Measurements from ENCODE around the gene DNTTIP2.
"Not testable (repeated sequence)": the region's sequence is repeated elsewhere in the genome, so short reads cannot be mapped to it uniquely, and the experiment has no call there.

The DNTTIP2 gene

GRCh38 chr1:93878889-93879586, at the start of gene DNTTIP2:
Gene DNTTIP2 (minus strand): TSS chr1:93879206. CDS start chr1:93879148, 58 bp downstream.
- Histone ChIP-seq H3K4me2 (peak within 1 kb of the TSS; percentile 88), H3K27ac (peak within 1 kb of the TSS; percentile 92), H3K27me3 (no peaks in the 10 kb centered on the region), H3K36me3 (peaks cover 42% of the 10 kb centered on the region), H4K20me1 (peaks cover 44% of the 10 kb centered on the region), H3K9me3 (no peaks in the 10 kb centered on the region), H3K4me1 (peaks cover 41% of the 10 kb centered on the region), H3K4me3 (peak within 1 kb of the TSS; percentile 86), H3K9ac (peak within 1 kb of the TSS; percentile 93)
- no peak for TF ChIP-seq Cebpa-rat (IDR thresholded peaks at IDR 0.05)

- no peak overlapping the region for H3K27ac ChIP-seq
- no peaks in the 10 kb centered on the region for H3K4me1 ChIP-seq
- no peak overlapping the region for H3K4me3 ChIP-seq
- H3K9ac ChIP-seq = no peak overlapping the region
- no peaks in the 10 kb centered on the region for H3K27me3 ChIP-seq
- H3K4me2 ChIP-seq = no peak overlapping the region
- H3K36me3 ChIP-seq = no peaks in the 10 kb centered on the region
- H3K9me3 ChIP-seq = peaks cover 12% of the 10 kb centered on the region; the same call in 1 of the 2 replicates
- no peaks in the 10 kb centered on the region for H4K20me1 ChIP-seq
- TF ChIP-seq Cebpa-rat (IDR thresholded peaks at IDR 0.05) = no peak
Observed at GRCh38 chr1:93925206-93925605, 46.2 kb upstream of the DNTTIP2 start.

DNA sequence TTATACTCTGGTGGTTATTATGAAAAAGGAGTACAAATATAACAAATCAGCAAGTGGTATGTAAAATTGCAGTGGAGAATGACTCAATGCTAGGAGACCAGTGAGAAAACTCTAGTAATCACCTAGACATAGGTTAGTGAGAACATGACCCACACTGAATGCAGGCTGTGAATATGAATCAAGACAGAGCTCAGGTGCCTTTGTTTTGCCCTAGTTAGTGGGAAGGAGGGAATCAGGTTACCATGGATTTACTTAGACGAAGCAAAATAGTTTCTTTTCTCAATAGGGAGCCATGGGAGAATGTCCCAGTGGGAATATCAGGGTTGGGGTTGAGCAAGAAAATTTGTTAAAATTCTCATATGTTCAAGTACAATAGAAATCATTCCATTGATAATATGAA, 40.8 kb upstream of the DNTTIP2 start:
- no peak overlapping the region for H3K4me3 ChIP-seq
- no peak overlapping the region for H3K4me2 ChIP-seq
- H3K36me3 ChIP-seq = no peaks in the 10 kb centered on the region
- no peak overlapping the region for H3K27ac ChIP-seq
- H3K4me1 ChIP-seq = no peaks in the 10 kb centered on the region
- H4K20me1 ChIP-seq = no peaks in the 10 kb centered on the region
- H3K27me3 ChIP-seq = no peaks in the 10 kb centered on the region
- no peak overlapping the region for H3K9ac ChIP-seq
- H3K9me3 ChIP-seq = no peaks in the 10 kb centered on the region
- no peak for TF ChIP-seq Cebpa-rat (IDR thresholded peaks at IDR 0.05)

GRCh38 chr1:93917302-93917701, 38.3 kb upstream of the DNTTIP2 start:
- Histone ChIP-seq H3K4me3 (no peak overlapping the region), H3K9me3 (no peaks in the 10 kb centered on the region), H3K36me3 (no peaks in the 10 kb centered on the region), H3K27me3 (no peaks in the 10 kb centered on the region), H3K4me2 (no peak overlapping the region), H3K27ac (no peak overlapping the region), H3K9ac (no peak overlapping the region), H4K20me1 (no peaks in the 10 kb centered on the region), H3K4me1 (no peaks in the 10 kb centered on the region)
- no peak for TF ChIP-seq Cebpa-rat (IDR thresholded peaks at IDR 0.05)

DNA sequence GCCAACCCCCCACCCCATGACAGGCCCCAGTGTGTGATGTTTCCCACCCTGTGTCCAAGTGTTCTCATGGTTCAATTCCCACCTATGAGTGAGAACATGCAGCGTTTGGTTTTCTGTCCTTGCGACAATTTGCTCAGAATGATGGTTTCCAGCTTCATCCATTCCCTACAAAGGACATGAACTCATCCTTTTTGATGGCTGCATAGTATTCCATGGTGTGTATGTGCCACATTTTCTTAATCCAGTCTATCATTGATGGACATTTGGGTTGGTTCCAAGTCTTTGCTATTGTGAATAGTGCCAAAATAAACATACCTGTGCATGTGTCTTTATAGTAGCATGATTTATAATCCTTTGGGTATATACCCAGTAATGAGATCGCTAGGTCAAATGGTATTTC, 31.9 kb upstream of the DNTTIP2 start:
- not testable (repeated sequence) for H3K9ac ChIP-seq, H3K36me3 ChIP-seq, H3K27ac ChIP-seq, H3K27me3 ChIP-seq, H3K4me3 ChIP-seq, H4K20me1 ChIP-seq, H3K4me2 ChIP-seq, H3K9me3 ChIP-seq
- H3K4me1 ChIP-seq = peaks cover 20% of the 10 kb centered on the region

DNA sequence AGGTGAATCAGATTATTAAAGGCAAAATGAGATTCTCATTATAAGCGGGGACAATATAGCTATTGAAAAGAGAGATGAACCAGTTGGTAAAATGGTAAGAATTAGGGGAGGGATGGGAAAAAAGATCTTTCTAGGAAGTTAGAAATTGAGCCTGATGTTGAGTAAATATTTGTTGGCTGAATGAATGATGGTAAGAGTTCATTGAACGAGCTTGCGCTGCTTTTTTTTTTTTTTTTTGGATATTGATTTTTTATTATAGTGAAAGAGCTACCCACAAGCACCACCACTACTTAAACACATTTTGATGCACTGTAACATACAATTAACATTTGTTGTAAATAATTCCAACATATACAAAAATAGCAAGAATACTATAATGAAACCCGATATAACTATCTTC, 31.3 kb upstream of the DNTTIP2 start:
- Histone ChIP-seq H3K36me3 (no peaks in the 10 kb centered on the region), H3K9me3 (peaks cover 5% of the 10 kb centered on the region), H3K4me2 (peak overlapping the region; percentile 91), H3K9ac (no peak overlapping the region), H3K27ac (no peak overlapping the region), H3K4me3 (peak overlapping the region; percentile 96; the same call in 1 of the 2 replicates), H3K4me1 (peaks cover 20% of the 10 kb centered on the region), H4K20me1 (no peaks in the 10 kb centered on the region), H3K27me3 (no peaks in the 10 kb centered on the region)
- no peak for TF ChIP-seq Cebpa-rat (IDR thresholded peaks at IDR 0.05)

DNA sequence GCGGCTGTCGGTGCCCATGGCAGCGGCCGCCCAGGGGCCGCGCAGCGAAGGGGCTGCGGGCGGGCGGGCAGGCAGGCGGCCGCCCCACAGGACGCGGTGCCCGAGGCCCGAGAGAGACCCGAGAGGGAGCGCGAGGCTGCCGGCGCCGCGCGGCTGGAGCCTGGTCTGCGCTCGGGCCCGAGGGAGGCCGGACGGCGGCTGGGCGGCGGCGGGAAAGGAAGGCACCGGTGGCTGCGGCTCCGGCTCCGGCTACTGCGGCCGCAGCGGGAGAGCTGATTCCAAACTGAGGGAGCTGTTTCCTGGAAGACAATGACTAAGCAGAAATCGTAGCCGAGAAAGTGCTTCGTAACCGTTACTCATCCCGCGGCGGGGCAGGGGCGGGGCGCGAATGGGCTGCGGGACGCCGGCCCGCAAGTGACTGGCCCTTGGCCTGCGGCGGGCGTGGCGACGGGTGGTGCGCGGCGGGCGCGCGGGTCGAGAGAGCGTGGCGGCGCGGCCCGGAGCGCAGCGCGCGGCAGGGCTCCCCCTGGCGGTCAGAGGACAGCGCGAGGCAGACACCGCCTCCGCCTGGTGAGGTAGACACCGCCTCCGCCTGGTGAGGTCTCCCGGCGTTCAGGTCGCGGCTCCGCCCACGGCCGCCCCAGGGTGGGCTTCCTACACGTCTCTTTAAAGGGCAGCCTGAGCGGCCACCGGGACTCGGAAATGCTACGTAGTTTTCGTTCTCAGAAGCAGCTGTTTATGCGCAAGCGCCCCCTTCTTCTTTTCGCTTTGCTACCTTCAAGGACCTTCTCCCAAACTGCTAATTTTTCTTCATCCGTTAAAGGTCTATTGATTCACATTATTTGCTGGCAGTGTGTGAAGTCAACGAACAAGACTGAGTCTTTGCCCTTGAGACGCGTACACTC, 30.4 kb upstream of the DNTTIP2 start, which contains the start of gene GCLM:
Gene GCLM, minus strand, starts transcription at position 285 of the 905 bp plus-strand sequence. Its CDS starts 267 bp downstream, at position 18.
- TF ChIP-seq Cebpa-rat (IDR thresholded peaks at IDR 0.05) = no peak

DNA sequence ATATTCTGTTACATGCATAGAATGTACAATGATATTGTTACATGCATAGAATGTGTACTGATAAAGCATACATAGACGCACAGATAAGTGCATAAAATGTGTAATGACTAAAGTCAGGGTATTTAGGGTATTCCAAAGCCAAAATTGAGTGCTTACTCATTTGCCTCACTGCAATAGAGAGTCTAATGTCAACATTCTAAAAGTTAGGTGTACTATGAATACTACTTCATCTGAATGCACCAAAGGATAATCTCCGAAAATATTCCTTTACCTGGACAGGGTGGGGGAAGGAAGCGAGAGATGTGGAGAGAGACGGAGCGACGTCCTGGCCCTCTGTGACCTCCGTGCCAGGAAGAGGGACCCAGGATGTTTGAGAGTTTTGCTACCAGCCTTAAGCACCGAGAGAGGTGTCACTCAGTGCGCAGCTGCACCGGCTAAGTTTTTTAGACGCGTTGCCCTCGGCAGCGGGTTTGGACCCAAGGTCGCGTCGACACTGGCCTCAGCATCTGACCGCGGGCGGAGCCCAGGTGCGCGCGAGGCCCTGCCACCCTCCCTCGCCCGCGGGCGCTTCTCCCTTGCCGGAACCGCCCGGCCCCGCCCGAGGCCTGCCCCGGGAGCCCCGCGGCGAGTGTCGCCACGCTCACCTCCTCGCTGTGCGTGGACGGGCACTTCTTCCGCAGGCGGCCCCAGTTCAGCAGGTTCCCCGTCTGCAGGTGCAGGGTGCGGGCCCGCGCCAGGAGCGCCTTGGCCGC, 29.6 kb upstream of the DNTTIP2 start:
- peak overlapping the region; percentile 96 for H3K4me3 ChIP-seq
- peaks cover 5% of the 10 kb centered on the region for H3K9me3 ChIP-seq
- peak overlapping the region; percentile 93 for H3K9ac ChIP-seq
- peak overlapping the region; percentile 91 for H3K4me2 ChIP-seq
- peak overlapping the region; percentile 91 for H3K27ac ChIP-seq
- H3K36me3 ChIP-seq = no peaks in the 10 kb centered on the region
- H3K27me3 ChIP-seq = no peaks in the 10 kb centered on the region
- peaks cover 37% of the 10 kb centered on the region for H3K4me1 ChIP-seq
- H4K20me1 ChIP-seq = no peaks in the 10 kb centered on the region
- TF ChIP-seq Cebpa-rat (IDR thresholded peaks at IDR 0.05) = no peak

More for the DNA sequence above, 30.4 kb upstream of the DNTTIP2 start, which contains the start of gene GCLM:
- Histone ChIP-seq H3K9ac (peak within 1 kb of the TSS; percentile 93), H3K4me2 (peak within 1 kb of the TSS; percentile 91), H4K20me1 (no peaks in the 10 kb centered on the region), H3K27ac (peak within 1 kb of the TSS; percentile 91), H3K9me3 (peaks cover 5% of the 10 kb centered on the region), H3K4me3 (peak within 1 kb of the TSS; percentile 96), H3K27me3 (no peaks in the 10 kb centered on the region), H3K36me3 (no peaks in the 10 kb centered on the region), H3K4me1 (peaks cover 29% of the 10 kb centered on the region)

- peaks cover 38% of the 10 kb centered on the region for H3K4me1 ChIP-seq
Observed at GRCh38 chr1:93907718-93908117, 28.7 kb upstream of the DNTTIP2 start.

More at GRCh38 chr1:93907718-93908117, 28.7 kb upstream of the DNTTIP2 start:
- H3K27me3 ChIP-seq = no peaks in the 10 kb centered on the region
- H3K4me2 ChIP-seq = peak overlapping the region; percentile 91
- H3K4me3 ChIP-seq = peak overlapping the region; percentile 96
- no peaks in the 10 kb centered on the region for H4K20me1 ChIP-seq
- TF ChIP-seq Cebpa-rat (IDR thresholded peaks at IDR 0.05) = no peak
- no peaks in the 10 kb centered on the region for H3K36me3 ChIP-seq
- peaks cover 5% of the 10 kb centered on the region for H3K9me3 ChIP-seq
- no peak overlapping the region for H3K9ac ChIP-seq
- H3K27ac ChIP-seq = no peak overlapping the region
